BLaER1 treated with 17β-estradiol and CSF1 and Interleukin-3, amounts not matched to agents 10 nM and 100 nM (cell line): Measurements from ENCODE around the gene TNFAIP6.

ENCODE experiments used
- H3K27ac ChIP-seq, 11 experiments: shearing (Covaris generic); formaldehyde crosslinking; 2 replicates each; pipeline ENCODE4 v1.8.1; 2022
- H3K27me3 ChIP-seq, 11 experiments: shearing (Covaris generic); formaldehyde crosslinking; 2 replicates each; pipeline ENCODE4 v1.8.1; 2022
- H3K36me3 ChIP-seq, 11 experiments: shearing (Covaris generic); formaldehyde crosslinking; 2 replicates each; pipeline ENCODE4 v1.8.1; 2022
- H3K4me1 ChIP-seq, 10 experiments: shearing (Covaris generic); formaldehyde crosslinking; 2 replicates each; pipeline ENCODE4 v1.8.1; 2022
- H3K4me2 ChIP-seq, 11 experiments: shearing (Covaris generic); formaldehyde crosslinking; 2 replicates each; pipeline ENCODE4 v1.8.1; 2022
- H3K4me3 ChIP-seq, 10 experiments: shearing (Covaris generic); formaldehyde crosslinking; 2 replicates each; pipeline ENCODE4 v1.8.1; 2022
- H3K9ac ChIP-seq, 11 experiments: shearing (Covaris generic); formaldehyde crosslinking; 2 replicates each; pipeline ENCODE4 v1.8.1; 2022
- H3K9me3 ChIP-seq, 11 experiments: shearing (Covaris generic); formaldehyde crosslinking; replicated peaks in 1 of 11; 2 replicates each; pipeline ENCODE4 v1.8.1; 2022
- H4K20me1 ChIP-seq, 11 experiments: shearing (Covaris generic); formaldehyde crosslinking; 2 replicates each; pipeline ENCODE4 v1.8.1; 2022
- Cebpa-rat ChIP-seq, 11 experiments: shearing (Covaris generic); IDR thresholded peaks; 2 replicates each; pipeline ENCODE4 v1.8.1; 2022

Gene TNFAIP6

DNA sequence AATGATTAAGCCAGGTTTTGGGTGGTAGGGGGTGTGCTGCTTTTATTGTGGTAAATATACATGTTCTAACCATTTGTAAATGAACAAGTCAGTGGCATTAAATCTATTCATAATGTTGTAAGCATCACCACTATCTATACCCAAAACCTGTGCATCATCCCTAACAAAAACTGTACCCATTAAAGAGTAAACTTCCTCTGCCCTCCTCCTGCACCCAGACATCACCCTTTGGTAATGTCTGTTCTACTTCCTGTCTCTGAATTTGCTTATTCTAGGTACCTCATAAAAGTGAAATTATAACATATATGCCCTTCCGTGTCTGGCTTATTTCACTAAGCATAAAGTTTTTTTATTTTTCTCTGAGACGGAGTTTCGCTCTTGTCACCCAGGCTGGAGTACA is 66.4 kb downstream of the TNFAIP6 start:
- H3K4me2 ChIP-seq = no peak overlapping the region
- no peak overlapping the region for H3K9ac ChIP-seq
- H3K36me3 ChIP-seq = peaks cover 96 to 100% (median 99%) of the 10 kb centered on the region in 11 experiments

More for the DNA sequence above, 66.4 kb downstream of the TNFAIP6 start:
- H3K4me3 ChIP-seq = no peak overlapping the region
- no peaks in the 10 kb centered on the region for H3K4me1 ChIP-seq
- no peaks in the 10 kb centered on the region for H3K27me3 ChIP-seq
- no peak for TF ChIP-seq Cebpa-rat (IDR thresholded peaks at IDR 0.05)
- peaks cover 21 to 91% (median 64%) of the 10 kb centered on the region in 11 experiments; a peak in 20 of 22 replicates for H4K20me1 ChIP-seq
- H3K9me3 ChIP-seq = no peaks in the 10 kb centered on the region
- no peak overlapping the region for H3K27ac ChIP-seq
